ENCODE data around the gene HCFC1.

HCFC1 gene

GRCh38 chrX:153900831-153901752 is 70.5 kb downstream of the HCFC1 start:
- no peak for DNase-seq (ENCODE audit: low read depth)
- TF ChIP-seq, protein P1, sequence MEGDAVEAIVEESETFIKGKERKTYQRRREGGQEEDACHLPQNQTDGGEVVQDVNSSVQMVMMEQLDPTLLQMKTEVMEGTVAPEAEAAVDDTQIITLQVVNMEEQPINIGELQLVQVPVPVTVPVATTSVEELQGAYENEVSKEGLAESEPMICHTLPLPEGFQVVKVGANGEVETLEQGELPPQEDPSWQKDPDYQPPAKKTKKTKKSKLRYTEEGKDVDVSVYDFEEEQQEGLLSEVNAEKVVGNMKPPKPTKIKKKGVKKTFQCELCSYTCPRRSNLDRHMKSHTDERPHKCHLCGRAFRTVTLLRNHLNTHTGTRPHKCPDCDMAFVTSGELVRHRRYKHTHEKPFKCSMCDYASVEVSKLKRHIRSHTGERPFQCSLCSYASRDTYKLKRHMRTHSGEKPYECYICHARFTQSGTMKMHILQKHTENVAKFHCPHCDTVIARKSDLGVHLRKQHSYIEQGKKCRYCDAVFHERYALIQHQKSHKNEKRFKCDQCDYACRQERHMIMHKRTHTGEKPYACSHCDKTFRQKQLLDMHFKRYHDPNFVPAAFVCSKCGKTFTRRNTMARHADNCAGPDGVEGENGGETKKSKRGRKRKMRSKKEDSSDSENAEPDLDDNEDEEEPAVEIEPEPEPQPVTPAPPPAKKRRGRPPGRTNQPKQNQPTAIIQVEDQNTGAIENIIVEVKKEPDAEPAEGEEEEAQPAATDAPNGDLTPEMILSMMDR (conservative IDR thresholded peaks at IDR 0.05; ENCODE audit: low read depth, low read length): no peak
- no peak overlapping the region for H3K4me3 ChIP-seq (ENCODE audit: low read length)

DNA sequence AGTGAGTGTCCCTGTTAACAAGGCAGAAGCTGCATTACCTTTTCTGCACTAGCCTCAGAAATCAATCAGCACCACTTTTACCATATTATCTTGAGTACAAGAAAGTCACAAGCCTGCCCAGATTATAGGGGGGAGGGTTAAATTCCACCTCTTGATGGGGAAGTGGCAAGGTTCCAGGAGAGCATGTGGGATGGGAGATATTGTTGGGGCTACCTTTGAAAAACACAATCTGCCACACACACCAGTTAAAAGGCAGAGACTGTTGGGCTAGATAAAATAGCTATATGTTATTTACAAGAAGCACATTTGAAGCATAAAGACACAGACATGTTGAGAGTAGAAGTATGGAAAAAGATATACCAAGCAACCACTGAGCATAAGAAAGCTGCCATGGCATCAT is 73.7 kb downstream of the HCFC1 start:
- DNase-seq (ENCODE audit: low read depth): no peak
- H3K4me3 ChIP-seq (ENCODE audit: low read length): no peak overlapping the region
- TF ChIP-seq, protein P1 (conservative IDR thresholded peaks at IDR 0.05; ENCODE audit: low read depth, low read length): no peak
